SKM-1 treated with dmso at 0.1 percent for 144 hours (cell line): ENCODE measurements around the gene LSAMP.
"Not testable (repeated sequence)": the region's sequence is repeated elsewhere in the genome, so short reads cannot be mapped to it uniquely, and the experiment has no call there.

Experiments used
- DNase-seq: peaks from one replicate; lab custom pipeline; 2025; ENCODE audit not compliant: unreplicated experiment; lab: John Stamatoyannopoulos, UW

The LSAMP gene

DNA sequence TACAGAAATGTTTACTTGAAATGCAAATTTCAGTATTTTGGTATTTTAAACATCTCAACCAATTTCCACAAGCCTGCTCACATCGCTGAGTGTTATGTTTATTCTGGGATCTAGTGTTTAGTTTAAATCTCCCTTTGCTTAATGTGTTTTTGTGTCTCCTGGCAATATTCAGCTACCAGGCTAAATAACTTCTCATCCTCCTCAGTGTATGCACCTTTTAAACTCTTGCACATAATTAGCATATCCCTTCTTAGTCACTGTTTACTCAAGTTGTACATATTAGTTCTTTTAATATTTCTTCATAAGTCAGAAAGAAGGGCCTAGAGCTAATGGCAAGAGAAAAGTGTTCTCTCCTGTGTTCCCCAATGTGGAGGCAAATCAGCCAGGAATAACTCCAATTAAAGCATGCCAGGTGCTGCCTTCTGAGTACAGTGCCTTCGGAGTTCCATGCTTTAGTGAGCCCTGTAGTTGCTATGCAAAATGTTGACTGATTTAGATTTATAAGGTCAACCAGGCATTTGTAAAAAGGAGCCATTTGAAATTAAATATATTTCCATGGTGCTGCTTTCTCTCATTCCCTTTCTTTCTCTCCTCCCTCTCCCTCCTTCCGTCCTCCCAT is 587.7 kb downstream of the LSAMP start:
- DNase-seq = no peak

DNA sequence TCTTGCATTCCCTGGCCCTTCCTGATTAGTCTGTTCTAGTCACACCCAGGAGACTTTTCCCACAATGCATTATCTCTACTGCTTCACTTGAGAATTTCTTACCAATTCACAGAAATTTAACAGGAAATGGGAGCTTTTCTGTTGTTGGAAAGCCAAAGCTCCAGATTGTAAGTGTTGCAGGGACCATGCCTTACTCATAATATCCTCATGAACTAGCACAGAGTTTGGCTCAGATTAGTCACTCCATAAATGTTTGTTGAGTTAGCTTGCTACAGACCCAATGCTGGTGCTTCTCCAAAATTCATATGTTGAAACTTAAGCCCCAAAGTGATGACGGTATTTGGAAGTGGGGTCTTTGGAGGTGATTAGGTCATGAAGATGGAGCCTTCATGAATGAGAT is 589.4 kb downstream of the LSAMP start:
- DNase-seq = no peak

GRCh38 chr3:115853104-115853503 is 592.2 kb downstream of the LSAMP start:
- no peak for DNase-seq

DNA sequence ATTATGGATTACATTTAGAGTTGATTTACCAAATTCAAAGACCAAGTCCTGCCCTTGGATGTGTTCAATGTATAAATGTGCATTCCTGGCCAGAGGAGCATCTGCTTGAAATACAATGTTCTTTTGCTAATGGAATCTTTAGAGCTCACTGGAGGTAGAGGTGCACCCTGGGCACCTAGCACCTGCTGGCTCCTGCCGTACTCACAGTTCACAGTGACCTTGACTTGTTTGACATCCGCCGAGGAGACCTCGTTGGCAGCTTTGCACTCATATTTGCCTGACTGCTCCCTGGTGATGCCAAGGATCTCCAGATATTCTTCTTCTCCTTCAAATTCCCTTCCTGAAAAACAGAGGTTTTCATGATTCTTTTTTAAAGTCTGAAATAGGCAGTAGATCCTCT is 593.0 kb downstream of the LSAMP start:
- DNase-seq = no peak

DNA sequence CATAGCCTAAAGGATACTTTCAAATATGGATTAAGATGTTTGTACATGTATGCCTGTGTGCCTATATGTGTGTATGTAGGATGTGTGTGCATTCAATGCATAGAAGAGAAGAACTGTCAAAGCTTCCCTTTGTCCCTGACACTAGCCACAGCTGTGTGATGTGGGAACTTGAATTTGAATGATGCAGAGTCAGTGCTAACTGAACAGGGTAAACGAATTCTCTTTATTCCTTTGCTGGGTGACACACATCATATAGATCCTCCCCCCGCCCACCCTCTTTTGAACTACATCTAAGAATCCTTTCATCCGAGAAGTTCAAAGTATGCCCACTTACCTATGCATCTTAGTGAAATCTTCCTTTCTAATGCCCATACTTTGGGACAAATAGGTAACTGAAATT is 593.7 kb downstream of the LSAMP start:
- no peak for DNase-seq

DNA sequence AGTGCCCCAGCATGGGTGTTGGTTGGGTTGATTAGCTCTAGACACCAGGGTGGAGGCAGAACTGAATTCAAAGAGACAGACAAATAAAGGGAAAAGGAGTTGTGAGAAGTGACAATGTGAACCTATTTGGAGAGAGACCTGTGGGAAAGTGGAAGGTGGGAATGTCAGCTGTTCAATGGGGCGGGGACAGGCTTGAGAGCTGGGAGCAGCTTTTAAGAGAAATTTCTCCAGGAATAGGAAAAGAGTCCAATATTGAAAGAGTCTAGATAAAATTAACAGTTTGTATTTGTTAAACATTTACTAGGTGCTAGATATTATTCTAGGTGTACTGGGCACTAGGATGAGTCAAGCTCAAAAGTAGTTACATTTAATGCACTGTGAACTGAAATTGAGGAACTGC is 596.6 kb downstream of the LSAMP start:
- DNase-seq = no peak

DNA sequence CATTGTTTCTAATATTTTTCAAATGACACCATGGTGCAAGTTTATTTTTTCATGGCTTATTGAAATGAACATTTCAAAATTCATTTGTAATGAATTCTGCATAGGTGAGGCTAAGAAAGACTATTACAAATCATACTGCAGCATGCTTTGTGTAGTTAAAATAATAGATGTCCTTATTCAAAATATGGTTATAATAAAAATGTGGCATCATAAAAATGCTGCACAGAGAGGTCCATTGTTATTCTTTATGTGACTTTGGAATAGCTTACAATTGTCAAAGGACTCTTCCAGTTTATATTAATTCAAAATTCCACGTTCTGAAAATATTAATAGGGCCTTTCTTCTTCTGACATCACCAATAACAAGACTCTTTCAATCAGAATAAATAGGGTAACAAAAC is 599.3 kb downstream of the LSAMP start:
- DNase-seq = no peak

DNA sequence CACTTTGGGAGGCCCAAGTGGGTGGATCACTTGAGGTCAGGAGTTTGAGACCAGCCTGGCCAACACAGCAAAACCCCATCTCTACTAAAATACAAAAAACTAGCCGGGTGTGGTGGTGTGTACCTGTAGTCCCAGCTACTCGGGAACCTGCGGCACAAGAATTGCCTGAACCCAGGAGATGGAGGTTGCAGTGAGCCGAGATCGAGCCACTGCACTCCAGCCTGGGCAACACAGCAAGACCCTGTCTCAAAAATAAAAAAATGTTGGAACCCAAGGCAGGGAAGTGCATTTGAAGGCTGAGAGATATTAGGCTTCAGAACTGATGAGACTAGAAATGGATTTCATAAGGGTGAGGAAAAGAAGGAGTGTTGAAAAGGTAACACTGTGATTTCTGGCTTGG is 600.6 kb downstream of the LSAMP start:
- DNase-seq = not testable (repeated sequence)

DNA sequence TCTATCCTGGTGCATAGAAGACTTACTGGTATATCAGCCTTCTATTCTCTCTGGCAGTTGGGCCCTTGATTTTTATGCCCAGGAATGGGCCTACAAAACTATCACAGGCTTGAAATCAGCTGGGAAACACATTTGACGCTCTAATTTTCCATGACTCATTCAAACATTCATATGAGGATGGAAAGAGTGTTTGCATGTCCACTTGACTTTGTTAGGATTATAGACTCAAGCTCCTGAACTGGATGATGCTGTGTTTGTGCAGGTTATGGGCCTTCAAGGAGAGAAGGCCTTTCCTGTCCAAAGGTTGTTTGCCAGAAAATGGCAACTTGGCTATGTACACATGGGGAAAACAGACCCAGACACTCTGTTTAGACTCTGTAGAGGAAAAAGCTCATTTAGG is 602.1 kb downstream of the LSAMP start:
- DNase-seq = no peak

GRCh38 chr3:115839246-115839645 is 606.0 kb downstream of the LSAMP start:
- no peak for DNase-seq

GRCh38 chr3:115838786-115839185 is 606.5 kb downstream of the LSAMP start:
- no peak for DNase-seq

- peak; percentile 31 for DNase-seq
Measured at GRCh38 chr3:115836944-115837343, 608.3 kb downstream of the LSAMP start.

GRCh38 chr3:115835946-115836345 is 609.3 kb downstream of the LSAMP start:
- DNase-seq = no peak

GRCh38 chr3:115834068-115834467 is 611.2 kb downstream of the LSAMP start:
- no peak for DNase-seq

GRCh38 chr3:115833074-115833473 is 612.2 kb downstream of the LSAMP start:
- no peak for DNase-seq

DNA sequence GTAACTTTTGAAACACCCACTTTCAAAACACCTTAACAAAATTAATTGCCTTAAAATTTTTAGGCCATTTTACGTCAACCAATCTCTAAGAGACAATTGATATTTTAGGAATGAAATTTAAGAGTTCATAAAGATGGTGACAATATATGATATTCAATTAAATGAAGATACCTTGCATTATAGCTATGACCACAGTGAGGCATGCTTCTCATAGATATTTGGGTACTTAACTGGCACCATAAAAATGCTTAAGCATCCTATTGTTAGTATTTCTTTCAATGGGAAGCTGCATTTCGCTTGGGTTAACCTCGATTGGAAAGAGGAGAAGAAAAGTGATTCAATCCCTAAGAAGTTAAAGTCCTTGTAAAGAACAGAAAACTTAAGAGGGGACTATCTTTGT is 613.0 kb downstream of the LSAMP start:
- no peak for DNase-seq

DNA sequence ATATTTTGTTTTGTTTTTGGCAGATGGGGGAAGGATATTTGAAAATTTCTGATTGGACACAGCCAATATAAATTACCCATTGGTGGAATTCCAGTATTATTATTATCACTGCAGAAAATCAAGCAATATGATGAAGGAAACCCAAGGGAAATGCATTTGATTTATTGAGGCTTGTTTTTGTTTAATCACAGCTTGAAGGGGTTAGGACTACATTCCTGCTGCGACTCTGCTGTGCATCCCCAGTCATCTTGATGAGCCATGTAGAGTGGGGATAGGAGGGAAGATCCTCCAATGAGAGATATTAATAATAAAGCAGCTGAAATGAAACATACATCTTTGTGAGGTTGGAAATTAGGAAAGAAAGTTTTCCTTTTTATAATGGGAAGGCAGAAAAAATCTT is 613.4 kb downstream of the LSAMP start:
- DNase-seq = no peak

DNA sequence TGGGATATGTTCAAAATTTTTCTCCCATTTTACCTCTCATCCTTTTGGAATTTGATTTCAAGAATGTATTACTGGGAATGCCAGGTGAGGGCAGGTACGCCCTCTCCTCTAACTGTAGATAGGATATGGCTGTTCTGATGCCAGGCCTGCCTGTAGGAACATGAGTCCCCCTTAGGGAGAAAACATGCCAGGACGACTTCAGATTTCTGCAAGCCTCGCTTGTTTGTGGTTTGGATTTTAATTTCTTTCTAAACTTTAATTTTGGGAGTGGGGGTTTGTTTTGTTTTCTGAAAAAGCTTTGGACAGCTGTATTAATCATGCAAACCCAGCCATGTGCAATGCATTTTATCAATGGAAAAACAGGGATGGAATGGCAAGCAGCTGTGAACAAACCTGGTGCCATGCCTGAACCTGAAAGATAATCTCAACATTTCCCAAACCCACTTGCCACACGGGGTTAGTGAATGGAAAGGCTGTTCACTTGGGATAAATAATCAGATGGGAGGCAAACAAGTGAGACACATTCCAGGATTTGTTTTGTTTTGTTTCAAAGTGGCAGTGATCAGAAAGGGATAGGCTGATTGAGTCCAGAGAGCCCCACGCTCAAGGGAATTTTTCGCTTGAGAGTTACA is 614.4 kb downstream of the LSAMP start:
- DNase-seq = no peak

DNA sequence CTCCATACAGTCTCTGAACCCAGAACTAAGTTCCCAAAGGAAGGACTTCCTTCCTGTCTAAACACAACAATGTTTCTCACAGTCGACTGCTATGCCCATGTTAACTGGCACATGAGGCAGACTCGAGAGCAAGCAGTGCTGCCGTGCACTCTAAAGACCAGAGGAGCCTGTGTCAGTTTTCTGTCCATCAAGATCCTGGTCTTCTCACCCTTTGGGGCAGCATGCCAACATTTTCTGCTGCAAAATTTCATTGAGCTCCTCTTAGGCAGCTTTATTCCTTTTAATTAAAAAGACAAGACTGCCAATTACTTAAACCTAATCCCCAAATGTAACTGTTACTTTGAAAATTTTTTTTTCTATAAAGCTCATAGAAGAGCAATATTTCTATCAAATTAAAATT is 616.9 kb downstream of the LSAMP start:
- no peak for DNase-seq

DNA sequence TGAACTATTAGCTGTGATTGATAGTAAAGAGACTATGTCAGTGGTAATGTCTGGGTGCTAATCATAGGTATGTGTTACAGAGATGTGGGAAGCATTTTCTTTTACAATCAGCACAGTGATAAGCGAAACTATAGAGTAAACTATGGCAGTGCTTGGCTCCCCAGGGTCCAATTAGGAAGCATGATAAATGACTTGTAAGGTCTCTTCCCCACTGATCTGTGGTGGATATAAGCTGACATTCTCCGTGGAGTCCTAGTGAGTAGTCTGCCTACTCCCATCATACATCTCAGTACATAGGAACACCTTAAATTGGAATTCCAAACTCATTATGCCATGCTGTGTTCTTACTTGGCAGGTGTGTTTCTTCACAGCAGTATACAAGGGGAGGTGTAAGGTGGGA is 617.8 kb downstream of the LSAMP start:
- DNase-seq = no peak

- DNase-seq = no peak
Measured at GRCh38 chr3:115825046-115825445, 620.2 kb downstream of the LSAMP start.

DNA sequence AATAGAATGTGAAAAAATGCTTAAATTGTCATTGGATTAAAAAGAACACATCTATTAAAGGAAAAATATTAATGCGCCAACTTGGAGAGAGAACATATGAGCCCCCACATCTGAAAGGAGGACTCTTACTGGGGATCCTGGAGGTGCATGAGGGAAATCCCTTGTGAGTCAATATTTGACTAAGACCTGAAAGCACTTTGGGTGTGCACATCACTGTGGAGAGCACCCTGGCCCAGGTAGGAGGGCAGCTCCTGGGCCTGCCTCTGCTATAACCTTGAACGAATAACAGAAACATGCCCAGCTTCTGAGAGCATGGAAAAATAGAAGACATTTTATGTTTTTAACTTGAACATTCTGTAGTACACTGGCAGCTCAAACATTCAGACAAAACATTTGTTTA is 622.2 kb downstream of the LSAMP start:
- no peak for DNase-seq

- no peak for DNase-seq
Measured at GRCh38 chr3:115822579-115822978, 622.7 kb downstream of the LSAMP start.
